Fibroblast of pulmonary artery (primary cell): Measurements from ENCODE around the gene PRKAG2.
A peak's percentile ranks its signal among the peaks of the same experiment; 100 is the strongest.

Source experiments
- DNase-seq: peaks from one replicate; pipeline ENCODE4 v3.0.0-alpha.2; 2010; ENCODE audit warnings: low read depth
- H3K4me3 ChIP-seq: replicated peaks from 2 replicates; pipeline ENCODE4 v1.5.1; 2011; ENCODE audit warnings: low read depth, mild to moderate bottlenecking, control low read depth, low read length, moderate library complexity
- TF ChIP-seq, protein P1 (sequence below): IDR thresholded peaks from 2 replicates; pipeline ENCODE4 v1.5.1; 2011; ENCODE audit warnings: mild to moderate bottlenecking, control low read depth, low read length, inconsistent platforms; ENCODE audit errors: missing control alignments

Gene PRKAG2

DNA sequence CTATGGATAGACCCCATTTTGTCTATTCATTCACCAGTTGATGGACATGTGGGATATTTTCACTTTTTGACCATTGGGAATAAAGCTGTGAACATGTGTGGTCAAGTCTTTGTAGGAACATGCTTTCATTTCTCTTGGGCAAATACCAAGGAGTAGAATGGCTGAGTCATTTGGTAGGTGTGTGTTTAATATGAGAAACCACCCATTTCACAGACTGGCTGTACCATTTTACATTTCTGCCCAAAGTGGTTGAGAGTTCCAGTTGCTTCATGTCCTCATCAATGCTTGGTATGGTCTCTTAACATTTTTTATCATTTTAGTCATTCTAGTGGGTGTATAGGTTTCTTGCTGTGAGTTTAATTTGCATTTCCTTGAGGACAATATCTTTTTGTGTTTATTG lies 232.4 kb downstream of the PRKAG2 start:
- TF ChIP-seq, protein P1, sequence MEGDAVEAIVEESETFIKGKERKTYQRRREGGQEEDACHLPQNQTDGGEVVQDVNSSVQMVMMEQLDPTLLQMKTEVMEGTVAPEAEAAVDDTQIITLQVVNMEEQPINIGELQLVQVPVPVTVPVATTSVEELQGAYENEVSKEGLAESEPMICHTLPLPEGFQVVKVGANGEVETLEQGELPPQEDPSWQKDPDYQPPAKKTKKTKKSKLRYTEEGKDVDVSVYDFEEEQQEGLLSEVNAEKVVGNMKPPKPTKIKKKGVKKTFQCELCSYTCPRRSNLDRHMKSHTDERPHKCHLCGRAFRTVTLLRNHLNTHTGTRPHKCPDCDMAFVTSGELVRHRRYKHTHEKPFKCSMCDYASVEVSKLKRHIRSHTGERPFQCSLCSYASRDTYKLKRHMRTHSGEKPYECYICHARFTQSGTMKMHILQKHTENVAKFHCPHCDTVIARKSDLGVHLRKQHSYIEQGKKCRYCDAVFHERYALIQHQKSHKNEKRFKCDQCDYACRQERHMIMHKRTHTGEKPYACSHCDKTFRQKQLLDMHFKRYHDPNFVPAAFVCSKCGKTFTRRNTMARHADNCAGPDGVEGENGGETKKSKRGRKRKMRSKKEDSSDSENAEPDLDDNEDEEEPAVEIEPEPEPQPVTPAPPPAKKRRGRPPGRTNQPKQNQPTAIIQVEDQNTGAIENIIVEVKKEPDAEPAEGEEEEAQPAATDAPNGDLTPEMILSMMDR = no peak
- no peak overlapping the region for H3K4me3 ChIP-seq
- DNase-seq = no peak

DNA sequence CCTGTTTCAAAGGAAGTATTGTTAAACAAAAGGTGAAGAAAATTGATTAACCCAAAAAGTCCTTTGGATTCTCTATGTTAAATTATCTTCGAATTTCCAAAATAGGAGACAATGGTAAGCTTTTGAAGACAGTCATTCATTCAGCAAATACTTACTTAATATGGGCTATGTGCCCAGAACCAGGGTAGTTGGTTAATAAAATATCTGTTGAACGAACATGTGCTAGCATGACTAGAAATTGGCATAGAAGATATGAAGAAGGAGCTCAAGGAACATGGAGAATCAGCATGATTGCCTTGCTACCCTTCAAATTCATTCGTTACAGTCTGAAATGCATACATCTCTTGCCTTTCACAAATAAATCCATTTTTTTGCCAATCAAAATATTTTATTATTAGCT lies 234.2 kb downstream of the PRKAG2 start:
- H3K4me3 ChIP-seq = no peak overlapping the region
- TF ChIP-seq, protein P1 = no peak
- no peak for DNase-seq

DNA sequence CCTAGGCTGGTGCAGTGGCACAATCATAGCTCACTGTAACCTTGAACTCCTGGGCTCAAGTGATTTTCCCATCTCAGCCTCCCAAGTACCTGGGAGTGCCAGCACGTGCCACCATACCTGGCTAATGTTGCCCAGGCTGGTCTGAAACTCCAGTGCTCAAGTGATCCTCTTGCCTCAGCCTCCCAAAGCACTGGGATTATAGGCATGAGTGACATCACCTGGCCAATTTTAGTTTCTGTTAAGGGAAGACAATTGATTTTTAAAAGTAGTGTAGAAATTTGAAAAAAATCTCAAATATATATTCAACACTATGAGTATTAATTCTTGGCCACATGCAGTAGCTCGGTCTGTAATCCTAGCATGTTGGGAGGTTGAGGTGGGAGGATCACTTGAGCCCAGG lies 235.3 kb downstream of the PRKAG2 start:
- TF ChIP-seq, protein P1 = no peak
- DNase-seq = no peak
- no peak overlapping the region for H3K4me3 ChIP-seq

DNA sequence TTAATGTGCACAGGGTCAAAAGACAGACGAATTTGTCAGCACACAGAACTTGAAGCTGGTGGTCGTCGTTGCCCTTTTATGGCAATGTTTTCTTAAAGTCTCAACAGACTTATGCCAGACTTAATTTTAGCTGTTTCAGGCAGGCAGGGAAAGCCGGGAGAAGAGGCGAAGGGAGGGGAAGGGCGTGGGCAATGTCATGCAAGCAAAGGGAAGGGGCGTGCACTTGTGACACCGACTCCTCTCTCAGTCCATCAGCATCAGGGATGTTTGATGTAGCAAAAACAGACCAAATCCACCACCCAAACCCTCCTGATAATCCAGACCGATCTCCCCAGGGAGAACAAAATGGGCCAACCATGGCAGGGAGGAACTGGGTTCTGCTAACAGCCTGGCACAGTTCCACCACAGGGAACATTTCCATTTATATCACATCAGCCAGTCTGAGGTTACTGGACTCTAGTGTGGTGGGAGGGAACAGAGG lies 239.1 kb downstream of the PRKAG2 start:
- H3K4me3 ChIP-seq = no peak overlapping the region
- TF ChIP-seq, protein P1 = no peak
- peak; percentile 9 for DNase-seq

DNA sequence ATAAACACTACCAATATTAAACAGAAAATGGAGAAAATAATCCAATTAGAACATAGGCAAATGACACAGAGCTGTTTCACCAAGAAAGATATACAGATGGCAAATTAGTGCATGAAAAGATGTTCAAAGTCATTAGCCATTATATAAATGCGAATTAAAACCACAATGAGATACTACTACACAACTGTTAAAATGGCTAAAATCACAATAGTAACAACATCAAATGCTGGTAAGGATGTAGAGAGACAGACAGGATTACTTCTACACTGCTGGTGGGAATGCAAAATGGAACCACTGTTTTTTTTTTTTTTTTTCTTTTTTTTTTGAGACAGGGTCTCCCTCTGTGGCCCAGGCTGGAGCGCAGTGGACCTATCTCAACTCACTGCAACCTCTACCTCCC lies 242.3 kb downstream of the PRKAG2 start:
- TF ChIP-seq, protein P1 = no peak
- DNase-seq = no peak
- H3K4me3 ChIP-seq = no peak overlapping the region

DNA sequence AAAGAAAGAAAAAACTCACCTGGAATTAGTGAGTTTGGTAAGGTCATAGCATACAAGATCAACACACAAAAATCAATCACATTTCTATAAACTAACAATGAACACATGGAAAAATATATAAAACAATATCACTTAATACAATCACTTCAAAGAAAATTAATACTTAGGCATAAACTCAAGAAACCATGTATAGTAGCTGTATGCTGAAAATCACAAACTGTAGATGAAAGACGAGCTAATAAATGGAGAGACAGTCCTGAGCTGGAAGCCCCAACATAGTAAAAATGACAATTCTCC lies 243.5 kb downstream of the PRKAG2 start:
- TF ChIP-seq, protein P1 = no peak
- DNase-seq = no peak
- no peak overlapping the region for H3K4me3 ChIP-seq

DNA sequence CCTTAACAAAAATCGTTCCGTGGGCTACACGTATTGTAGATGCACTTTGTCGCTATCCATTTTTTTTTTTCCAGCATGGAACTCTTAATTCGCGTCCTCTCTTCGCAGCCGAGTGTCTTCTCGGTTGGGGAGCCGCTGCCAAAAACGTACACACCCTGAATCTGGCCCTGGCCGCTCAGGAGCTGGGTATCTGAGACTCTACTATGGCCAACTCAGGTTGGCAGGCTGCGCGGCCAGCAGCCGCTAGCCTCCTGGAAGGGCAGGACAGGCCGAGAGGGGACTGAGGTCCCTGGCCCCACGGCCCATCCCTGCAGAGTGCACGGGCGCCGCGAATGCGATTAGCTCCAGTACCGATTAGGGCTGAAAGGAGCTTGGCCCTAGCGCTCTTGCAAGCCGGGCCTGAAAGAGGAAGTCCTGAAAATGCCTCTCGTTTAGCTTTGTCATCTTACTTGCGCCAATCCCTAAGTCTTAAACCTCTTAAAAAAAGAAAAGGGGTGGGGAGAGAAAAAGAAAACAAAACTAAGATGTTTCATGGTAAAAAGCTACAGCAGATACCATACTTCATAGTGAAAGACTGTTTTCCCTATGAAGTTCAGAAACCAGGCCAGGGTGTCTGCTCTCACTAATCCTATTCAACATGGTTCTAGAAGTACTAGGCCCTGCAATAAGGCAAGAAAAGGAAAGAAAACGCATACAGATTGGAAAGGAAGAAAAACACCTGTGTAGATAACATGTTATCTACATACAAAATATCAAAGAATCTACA lies 244.0 kb downstream of the PRKAG2 start:
- TF ChIP-seq, protein P1 = no peak
- peak; percentile 43 for DNase-seq
- peak overlapping the region; percentile 42 for H3K4me3 ChIP-seq
